ENCODE data around the gene TMC5.

DNA sequence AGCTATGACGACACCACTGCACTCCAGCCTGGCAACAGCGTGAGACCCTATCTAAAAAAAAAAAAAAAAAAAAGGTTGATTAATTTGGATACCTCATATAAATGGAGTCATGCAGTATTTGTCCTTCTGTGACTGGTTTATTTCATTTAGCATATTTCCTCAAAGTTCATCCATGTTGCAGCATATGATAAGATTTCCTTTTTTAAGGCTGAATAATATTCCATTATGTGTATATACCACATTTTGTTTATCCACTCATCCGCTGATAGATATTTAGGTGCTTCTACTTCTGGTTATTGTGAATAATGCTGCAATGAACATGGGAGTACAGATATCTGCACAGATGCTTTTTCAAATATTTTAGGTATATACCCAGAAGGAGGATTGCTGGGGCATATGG is 43.3 kb upstream of the TMC5 start:
- no peak for TF ChIP-seq POLR2A (IDR thresholded peaks at IDR 0.05; ENCODE audit: extremely low read depth, insufficient read length)
- TF ChIP-seq, protein P1, sequence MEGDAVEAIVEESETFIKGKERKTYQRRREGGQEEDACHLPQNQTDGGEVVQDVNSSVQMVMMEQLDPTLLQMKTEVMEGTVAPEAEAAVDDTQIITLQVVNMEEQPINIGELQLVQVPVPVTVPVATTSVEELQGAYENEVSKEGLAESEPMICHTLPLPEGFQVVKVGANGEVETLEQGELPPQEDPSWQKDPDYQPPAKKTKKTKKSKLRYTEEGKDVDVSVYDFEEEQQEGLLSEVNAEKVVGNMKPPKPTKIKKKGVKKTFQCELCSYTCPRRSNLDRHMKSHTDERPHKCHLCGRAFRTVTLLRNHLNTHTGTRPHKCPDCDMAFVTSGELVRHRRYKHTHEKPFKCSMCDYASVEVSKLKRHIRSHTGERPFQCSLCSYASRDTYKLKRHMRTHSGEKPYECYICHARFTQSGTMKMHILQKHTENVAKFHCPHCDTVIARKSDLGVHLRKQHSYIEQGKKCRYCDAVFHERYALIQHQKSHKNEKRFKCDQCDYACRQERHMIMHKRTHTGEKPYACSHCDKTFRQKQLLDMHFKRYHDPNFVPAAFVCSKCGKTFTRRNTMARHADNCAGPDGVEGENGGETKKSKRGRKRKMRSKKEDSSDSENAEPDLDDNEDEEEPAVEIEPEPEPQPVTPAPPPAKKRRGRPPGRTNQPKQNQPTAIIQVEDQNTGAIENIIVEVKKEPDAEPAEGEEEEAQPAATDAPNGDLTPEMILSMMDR (IDR thresholded peaks at IDR 0.05; ENCODE audit: low read depth, low read length), result no peak
- no peak for TF ChIP-seq MYC (IDR thresholded peaks at IDR 0.05; ENCODE audit: low read depth, low read length)
- TF ChIP-seq, protein P2, sequence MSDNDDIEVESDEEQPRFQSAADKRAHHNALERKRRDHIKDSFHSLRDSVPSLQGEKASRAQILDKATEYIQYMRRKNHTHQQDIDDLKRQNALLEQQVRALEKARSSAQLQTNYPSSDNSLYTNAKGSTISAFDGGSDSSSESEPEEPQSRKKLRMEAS (IDR thresholded peaks at IDR 0.05; ENCODE audit: low read depth, low read length), result no peak

All from NB4 (cell line).